ENCODE results near the gene MMRN2.

MMRN2 gene

DNA sequence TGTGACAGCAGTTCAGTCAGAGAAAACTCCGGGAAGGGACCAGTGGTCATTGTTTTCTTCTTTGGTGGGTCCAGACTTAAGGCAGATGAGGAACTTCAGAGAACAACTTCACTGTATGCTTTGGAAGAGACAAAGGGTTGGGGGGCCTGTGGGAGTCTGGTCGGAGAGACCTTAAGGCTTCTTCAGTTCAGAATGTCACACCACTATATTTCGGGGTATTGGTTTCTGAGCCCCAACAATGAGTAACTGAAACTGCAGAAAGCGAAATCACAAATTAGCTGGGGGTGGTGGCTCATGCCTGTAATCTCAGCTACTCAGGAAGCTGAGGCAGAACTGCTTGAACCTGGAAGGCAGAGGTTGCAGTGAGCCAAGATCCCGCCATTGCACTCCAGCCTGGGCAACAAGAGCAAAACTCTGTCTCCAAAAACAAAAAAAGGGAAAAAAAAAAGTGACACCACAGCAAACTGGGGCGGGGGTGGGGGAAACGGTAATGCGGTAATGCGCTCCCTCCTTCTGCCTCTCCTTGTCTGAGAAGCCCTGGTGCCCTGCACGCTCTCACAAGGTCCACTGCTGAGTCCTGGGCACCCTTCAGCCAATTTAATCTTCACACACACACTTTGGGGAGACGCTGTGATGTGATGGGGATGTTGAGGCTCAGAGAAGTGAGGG lies 8.7 kb upstream of the MMRN2 start:
- FAIRE-seq (no peak), DNase-seq (ENCODE audit: insufficient read length) (no peak)
- TF ChIP-seq TAF1 (IDR thresholded peaks at IDR 0.05; ENCODE audit: borderline replicate concordance, low read depth, low read length) (no peak), POLR2A (IDR thresholded peaks at IDR 0.05; ENCODE audit: low read depth, low read length) (peak; percentile 58)

DNA sequence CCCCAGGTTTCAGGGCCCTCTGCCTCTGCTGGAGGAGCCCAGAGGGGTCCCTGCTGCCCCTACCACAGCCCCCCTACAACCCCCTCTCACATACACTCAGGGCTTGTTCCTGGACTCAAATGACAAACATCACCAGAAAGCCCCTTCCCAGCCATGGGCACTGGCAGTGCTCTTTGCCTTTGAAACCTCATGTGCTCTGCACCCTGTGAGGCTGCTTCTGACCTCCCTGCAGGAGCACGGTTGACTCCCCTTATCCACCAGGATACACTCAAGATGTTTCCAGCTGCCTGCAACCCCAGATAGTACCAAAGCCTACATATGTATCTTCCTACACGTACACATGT lies 7.4 kb upstream of the MMRN2 start:
- no peak for DNase-seq (ENCODE audit: insufficient read length)
- no peak for FAIRE-seq
- TF ChIP-seq TAF1 (IDR thresholded peaks at IDR 0.05; ENCODE audit: borderline replicate concordance, low read depth, low read length) (no peak), POLR2AphosphoS5 (IDR thresholded peaks at IDR 0.05; ENCODE audit: low read depth, low read length) (no peak), POLR2A (IDR thresholded peaks at IDR 0.05; ENCODE audit: low read depth, low read length) (no peak)

DNA sequence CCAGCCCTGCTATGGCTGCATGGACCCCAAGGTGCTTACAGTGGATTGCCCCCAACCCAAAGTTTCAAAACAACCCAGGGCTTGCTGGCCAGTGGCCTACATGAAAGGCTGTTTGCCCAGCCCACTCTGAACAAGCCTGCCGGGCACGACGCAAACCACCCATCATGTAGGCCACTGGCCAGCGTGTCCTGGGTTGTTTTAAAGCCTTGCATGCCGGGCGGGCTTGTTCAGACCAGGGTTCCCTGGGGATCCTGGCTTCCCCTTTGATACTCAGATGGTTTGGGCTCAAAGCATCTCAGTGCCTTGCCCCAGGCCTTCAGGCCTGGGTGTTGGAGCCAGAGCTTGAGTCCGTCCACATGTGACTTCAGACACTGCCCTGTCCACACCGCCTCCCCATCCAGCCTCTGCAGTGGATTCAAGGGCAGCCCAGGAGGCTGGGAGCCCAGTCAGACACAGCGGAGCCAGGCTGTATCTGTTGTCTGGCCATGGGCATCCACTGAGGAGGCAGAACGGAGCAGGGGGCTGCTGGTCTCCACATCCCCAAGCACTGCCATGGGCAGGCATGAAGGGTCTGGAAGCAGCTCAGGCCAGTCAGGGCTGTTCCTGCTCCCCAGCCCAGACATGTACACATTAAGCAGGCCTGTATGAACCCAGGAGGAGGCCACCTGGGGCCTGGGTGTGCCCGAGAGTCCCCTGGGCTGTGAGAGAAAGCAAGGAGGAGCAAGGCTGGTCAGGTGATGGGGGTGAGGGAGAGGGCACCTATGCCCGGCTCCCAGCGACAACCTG lies 6.8 kb upstream of the MMRN2 start:
- TF ChIP-seq TAF1 (IDR thresholded peaks at IDR 0.05; ENCODE audit: borderline replicate concordance, low read depth, low read length) (no peak), POLR2AphosphoS5 (IDR thresholded peaks at IDR 0.05; ENCODE audit: low read depth, low read length) (no peak), POLR2A (IDR thresholded peaks at IDR 0.05; ENCODE audit: low read depth, low read length) (no peak)
- DNase-seq (ENCODE audit: insufficient read length) (no peak), FAIRE-seq (no peak)

DNA sequence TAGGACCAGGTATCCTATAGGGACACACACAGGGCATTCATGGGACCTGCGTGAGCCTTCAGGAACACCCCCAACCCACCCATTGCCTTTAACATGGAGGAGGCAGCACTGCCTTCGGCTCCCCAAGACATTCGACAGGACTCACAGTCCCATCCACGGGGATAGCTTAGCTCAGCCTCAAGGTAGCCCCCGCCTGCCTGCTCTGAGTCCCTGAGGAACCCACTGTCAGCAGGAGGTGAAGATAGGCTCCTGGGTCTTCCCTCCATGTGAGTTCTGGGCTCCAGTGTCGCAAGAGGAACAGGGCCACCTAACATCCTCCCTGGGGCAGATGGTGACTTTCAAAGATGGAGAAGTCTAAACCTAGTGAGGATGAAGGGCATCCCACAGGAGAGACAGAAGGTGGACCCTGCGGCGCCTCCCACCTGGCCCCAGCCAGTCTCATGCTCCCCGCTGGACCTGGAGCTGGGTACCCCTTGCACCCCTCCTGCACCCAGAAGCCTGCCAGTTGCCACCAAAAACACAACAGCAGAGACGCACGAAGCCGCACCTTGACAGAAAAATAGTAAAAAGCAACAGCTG lies 6.0 kb upstream of the MMRN2 start:
- FAIRE-seq: no peak
- no peak for DNase-seq (ENCODE audit: insufficient read length)
- TF ChIP-seq POLR2AphosphoS5 (IDR thresholded peaks at IDR 0.05; ENCODE audit: low read depth, low read length): no peak
- no peak for TF ChIP-seq TAF1 (IDR thresholded peaks at IDR 0.05; ENCODE audit: borderline replicate concordance, low read depth, low read length)
- no peak for TF ChIP-seq POLR2A (IDR thresholded peaks at IDR 0.05; ENCODE audit: low read depth, low read length)

DNA sequence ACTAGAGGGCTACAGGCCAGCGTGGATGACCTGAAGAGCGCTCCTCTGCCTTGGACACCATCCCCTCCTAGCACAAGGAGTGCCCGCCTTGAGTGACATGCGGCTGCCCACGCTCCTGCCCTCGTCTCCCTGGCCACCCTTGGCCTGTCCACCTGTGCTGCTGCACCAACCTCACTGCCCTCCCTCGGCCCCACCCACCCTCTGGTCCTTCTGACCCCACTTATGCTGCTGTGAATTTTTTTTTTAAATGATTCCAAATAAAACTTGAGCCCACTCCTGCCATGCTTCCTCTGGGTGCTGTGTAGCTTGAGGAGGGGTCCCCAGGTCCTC lies 5.5 kb upstream of the MMRN2 start:
- no peak for DNase-seq (ENCODE audit: insufficient read length)
- FAIRE-seq: no peak
- TF ChIP-seq POLR2A (IDR thresholded peaks at IDR 0.05; ENCODE audit: low read depth, low read length): no peak
- no peak for TF ChIP-seq TAF1 (IDR thresholded peaks at IDR 0.05; ENCODE audit: borderline replicate concordance, low read depth, low read length)
- no peak for TF ChIP-seq POLR2AphosphoS5 (IDR thresholded peaks at IDR 0.05; ENCODE audit: low read depth, low read length)

DNA sequence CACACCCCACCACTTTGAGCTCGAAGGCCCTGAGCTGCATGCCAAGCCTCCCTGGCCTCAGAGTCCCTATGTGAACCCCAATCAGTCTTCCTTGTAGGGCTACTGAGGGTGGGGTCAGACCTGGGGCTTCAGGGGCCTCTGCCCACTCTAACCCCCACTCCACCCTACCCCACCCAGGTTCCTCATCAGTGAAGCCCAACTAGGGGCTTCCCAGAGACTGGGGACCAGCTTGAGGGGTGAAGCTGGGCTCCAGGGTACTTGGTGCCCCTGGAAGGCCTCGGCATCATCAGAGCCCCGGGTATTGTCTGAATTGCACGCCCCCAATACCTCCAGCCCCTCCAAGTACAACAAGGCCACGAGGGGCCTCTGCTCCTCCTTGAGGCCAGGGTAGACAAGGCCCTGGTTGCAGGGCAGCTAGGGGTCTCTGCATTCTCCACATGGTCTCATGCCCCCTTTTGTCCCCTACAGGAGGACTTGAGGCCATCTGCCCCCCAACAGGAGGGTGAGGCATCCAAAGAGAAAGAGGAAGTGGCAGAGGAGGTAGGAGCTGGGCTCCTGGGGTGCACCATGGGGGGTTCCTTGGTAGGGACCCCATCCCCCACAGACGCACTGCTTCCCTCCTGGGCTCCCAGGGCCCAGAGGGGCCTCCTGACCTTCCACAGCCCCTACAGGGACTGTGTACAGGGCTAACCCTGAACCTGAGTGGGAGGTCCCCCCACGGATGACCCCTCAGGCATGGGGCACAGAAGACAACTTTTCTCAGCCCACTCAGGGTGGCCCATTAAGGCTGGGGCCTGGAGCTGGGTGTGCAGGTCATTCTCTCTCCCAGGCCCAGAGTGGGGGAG lies 4.9 kb upstream of the MMRN2 start:
- TF ChIP-seq POLR2AphosphoS5 (IDR thresholded peaks at IDR 0.05; ENCODE audit: low read depth, low read length) (no peak), POLR2A (IDR thresholded peaks at IDR 0.05; ENCODE audit: low read depth, low read length) (no peak), TAF1 (IDR thresholded peaks at IDR 0.05; ENCODE audit: borderline replicate concordance, low read depth, low read length) (no peak)
- DNase-seq (ENCODE audit: insufficient read length) (no peak), FAIRE-seq (no peak)

DNA sequence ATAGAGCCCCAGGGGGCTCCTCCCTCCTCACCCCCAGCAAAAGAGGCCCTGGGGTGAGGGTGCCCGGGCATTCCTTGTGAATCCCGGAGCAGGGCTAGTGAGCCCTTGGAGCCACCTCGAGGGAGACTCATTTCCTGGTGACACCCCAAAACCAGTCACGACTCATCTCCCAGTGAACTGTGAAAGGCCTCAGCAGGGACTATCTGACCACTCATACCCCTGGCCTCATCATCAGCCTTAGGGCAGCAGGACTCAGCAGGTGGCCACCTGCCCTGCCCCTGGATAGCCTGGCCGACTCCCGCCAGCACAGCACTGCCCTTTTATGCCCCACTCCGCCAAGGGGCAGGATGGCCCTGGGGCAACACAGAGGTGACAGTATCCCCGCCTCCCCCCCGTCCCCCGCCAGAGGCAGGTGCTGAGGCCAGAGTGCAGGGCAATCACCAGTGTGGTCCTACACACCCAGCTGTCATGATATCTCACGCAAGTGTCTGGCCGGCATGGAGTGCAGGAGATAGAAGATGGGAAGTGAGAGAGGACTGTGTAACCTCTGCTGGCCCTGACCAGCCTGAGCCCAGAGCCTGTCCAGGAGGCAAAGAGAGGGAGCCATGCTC lies 4.2 kb upstream of the MMRN2 start:
- FAIRE-seq (no peak), DNase-seq (ENCODE audit: insufficient read length) (no peak)
- TF ChIP-seq POLR2AphosphoS5 (IDR thresholded peaks at IDR 0.05; ENCODE audit: low read depth, low read length) (no peak), POLR2A (IDR thresholded peaks at IDR 0.05; ENCODE audit: low read depth, low read length) (no peak), TAF1 (IDR thresholded peaks at IDR 0.05; ENCODE audit: borderline replicate concordance, low read depth, low read length) (no peak)

DNA sequence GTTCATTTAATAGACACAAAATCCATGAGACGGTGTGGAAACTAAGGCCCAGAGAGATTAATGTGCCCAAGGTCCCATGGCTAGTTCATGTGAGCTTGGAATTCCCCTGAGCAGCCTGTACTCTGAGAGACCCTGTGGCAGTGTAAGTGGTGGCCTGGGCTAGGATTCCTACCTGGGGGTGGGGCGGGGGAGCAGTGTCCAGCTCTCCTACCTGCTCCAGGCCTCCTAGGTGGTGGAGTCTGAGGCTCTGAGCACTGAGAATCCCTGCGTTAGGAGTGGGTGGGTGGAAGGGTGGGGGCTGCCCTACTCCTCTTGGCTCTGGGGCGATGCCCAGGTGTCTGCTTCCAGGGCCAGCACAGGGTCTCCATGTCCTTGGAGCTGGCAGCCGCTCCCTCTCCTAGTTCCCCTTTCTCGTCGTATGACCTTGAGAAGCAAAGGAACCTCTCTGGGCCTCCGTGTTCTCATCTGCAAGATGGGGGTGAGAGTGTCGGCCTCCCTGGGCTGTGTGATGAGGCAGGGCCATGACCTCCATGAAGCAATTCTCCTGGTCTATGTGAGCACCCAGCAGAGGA lies 3.5 kb upstream of the MMRN2 start:
- FAIRE-seq (no peak), DNase-seq (ENCODE audit: insufficient read length) (no peak)
- TF ChIP-seq POLR2AphosphoS5 (IDR thresholded peaks at IDR 0.05; ENCODE audit: low read depth, low read length) (no peak), POLR2A (IDR thresholded peaks at IDR 0.05; ENCODE audit: low read depth, low read length) (no peak), TAF1 (IDR thresholded peaks at IDR 0.05; ENCODE audit: borderline replicate concordance, low read depth, low read length) (no peak)

DNA sequence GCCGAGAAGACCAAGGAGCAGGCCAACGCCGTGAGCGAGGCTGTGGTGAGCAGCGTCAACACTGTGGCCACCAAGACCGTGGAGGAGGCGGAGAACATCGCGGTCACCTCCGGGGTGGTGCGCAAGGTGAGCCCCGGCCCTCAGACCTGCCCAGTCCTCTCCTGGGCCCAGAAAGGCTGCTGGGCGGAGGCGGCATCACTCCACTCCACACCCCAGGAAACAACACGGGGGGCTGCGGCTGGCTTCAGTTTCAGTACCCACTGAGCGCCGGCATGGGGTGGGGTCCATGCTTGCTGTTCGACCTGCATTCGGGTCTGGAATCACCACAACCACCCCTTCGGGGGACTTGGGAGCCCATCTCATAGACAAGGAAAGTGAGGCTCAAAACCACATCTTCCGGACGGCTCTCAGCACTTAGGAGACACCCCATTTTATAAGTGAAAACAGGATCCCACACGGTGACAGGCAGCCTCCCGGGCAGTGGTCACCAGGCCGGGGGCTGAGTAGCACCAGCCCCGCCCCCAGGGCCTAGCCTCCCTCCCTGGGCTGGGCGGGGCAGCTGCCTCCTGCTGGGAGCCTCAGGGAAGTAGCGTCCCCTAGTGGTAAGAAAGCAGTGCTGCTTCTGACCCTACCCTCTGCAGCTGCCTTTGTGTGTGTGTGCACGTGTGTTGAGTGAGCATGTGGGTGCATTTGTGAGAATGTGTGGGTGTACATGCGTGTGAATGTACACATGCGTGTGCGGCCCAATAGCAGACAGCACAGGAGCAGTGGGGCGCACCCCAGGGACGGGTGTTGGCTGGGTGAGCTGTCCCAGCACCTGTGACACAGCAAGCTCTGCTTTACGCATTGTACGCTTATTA lies 2.8 kb upstream of the MMRN2 start:
- FAIRE-seq: peak; percentile 93
- peak; percentile 80 for DNase-seq (ENCODE audit: insufficient read length)
- TF ChIP-seq TAF1 (IDR thresholded peaks at IDR 0.05; ENCODE audit: borderline replicate concordance, low read depth, low read length): no peak
- TF ChIP-seq POLR2AphosphoS5 (IDR thresholded peaks at IDR 0.05; ENCODE audit: low read depth, low read length): no peak
- no peak for TF ChIP-seq POLR2A (IDR thresholded peaks at IDR 0.05; ENCODE audit: low read depth, low read length)

DNA sequence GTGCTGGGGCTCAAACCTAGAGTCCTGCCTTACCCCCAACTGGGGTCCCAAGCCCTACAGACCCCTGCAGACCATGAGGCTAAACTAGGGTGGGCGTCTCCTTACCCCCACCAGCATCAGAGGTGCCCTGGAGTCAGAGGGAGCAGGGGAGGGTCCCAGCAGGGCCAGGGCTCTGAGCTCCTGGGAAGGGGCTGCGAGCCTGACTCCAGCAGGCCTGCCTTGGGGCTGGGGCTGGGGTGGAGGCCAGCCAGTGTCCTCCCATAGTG lies 2.3 kb upstream of the MMRN2 start:
- FAIRE-seq: no peak
- DNase-seq (ENCODE audit: insufficient read length): no peak
- TF ChIP-seq TAF1 (IDR thresholded peaks at IDR 0.05; ENCODE audit: borderline replicate concordance, low read depth, low read length) (no peak), POLR2AphosphoS5 (IDR thresholded peaks at IDR 0.05; ENCODE audit: low read depth, low read length) (no peak), POLR2A (IDR thresholded peaks at IDR 0.05; ENCODE audit: low read depth, low read length) (no peak)
